COLO829 (cell line): ENCODE results near the gene PDE1C.

Experiments
- DNase-seq: peaks from one replicate; pipeline ENCODE4 v3.0.0; 2012; ENCODE audit warnings: low spot score

PDE1C gene

DNA sequence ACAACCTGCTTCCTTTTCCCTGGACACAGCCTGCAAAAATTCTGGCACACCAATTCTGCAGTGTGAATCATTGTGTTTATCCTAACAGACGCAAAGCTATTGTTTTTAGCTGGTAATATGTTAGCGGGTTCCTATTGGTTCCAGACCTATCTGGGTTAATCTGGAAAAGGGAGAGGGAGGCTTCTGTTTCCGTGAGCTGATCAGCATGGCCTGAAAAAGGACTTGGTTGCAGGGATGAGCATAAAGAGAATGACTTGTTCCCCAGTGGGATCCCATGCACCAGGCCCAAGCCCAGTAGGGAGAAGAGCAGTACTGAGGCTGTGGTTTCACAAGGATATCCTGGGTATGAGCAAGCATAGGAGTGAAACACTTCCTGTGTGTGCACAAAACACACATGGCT, 78.4 kb downstream of the PDE1C start:
- no peak for DNase-seq

DNA sequence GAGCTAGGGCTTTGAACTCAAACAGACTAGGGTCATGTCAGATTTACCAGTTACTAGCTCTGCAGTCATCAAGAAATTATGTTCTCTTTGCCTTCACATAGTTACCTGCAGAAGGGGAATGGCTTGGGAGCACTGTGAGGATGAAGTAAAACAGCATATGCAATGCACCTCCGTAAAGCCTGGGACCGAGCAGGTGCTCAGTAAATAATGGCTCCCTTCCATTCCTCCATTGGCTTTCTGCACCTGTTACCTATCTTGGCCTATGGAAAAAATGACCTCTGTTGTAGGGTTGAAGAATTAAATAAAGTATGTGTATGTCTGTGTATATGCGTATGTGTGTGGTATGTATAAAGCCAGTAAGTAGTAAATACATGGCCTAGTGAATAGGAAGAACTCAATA, 78.8 kb downstream of the PDE1C start:
- DNase-seq, result no peak

DNA sequence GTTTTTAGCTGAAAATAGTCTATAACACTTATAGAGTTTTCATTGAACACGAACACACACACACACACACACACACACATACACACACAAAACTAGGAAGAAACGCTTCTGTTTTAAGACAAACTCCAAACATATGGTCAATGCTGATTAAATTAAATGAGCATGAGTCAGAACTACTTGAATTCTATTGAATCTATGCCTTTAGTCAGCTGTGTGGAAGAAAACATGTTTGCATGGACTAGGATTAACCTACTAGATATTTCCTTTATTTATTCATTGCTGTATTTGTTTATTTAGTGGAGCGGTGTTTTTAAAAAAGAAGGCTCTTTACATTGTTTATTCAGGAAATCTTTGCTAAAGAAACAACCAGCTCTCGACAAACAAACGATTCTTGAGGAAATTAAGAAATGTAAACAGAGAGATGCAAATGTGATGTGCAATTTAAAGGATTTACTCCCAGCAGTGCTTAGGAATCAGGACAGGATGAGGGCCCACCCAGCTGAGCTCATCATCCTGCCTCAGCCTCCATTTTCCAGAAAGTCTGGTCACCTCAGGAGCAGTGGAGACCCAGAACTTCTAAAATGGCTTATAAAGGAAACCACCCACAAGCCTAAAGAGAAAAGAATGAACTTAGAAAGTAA, 83.2 kb downstream of the PDE1C start:
- no peak for DNase-seq

DNA sequence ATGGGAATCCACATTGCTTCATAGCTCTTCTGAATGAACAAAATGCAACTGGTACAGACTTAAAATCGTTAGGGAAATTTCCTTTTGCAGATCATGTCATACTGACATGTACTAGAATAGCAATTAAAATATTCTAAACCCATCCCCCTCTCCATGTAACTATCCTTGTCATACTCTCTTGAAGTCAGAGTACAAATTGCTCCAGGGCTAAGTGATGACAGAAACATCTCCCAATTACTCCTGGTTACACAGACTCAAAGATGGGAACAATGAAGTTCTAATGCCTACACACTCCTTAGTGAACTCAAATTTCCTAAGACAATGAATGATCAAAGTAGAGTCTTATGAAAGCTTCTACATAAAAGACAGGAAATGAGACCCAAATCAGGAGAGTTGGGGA, 87.2 kb downstream of the PDE1C start:
- DNase-seq, result no peak

DNA sequence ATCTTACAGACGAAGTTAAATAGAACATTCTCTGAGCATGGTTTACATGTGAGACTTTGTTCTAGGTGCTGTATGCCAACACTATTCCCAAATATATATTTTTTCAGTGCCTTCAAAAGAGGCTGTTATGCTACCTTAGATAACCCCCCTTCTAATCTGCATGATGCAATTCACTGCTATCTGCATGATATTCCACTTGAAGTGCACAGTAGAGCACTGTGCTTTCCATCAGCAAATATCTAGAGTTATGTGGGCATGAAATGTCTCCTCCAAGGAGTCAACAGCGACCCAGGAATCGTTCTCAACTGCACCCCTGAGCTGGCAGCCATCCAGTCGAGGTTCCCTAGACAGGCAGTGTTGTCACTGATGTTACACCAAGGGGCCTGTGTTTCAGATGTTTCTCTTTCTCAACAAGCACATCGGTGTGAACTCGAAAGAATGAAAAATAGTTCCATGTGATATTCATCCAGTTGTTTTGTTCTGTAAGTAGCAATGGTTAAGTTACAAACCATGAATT, 88.3 kb downstream of the PDE1C start:
- DNase-seq, result no peak

DNA sequence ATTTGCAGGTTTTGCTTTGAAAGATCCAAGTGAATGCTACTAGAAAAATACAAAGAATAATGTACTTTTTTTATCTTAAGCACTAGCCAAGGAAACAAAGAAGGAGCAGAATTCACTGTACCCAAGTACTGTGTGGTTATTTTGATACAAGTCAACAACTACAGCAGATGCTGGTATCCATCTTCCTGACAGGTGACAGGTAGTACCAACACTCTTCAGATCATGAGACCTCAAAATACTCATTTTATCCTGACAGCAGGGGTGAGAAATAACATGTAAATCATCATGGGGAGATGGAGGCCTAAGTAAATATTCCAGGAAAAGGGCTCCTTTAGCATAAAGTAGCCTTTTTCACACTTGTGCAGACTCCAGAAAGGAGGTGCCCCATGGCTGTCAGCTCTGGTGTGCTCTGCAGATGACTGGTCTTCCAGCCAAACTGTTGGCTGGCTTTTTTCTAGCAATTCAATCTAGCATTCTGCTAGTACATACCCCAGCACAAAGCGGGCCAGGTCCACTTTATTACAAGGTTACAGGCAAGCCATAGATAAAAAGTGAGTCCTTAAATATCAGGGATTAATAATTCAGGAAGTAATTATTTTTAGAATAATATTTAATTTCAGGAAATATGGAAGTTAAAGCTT, 90.4 kb downstream of the PDE1C start:
- no peak for DNase-seq

DNA sequence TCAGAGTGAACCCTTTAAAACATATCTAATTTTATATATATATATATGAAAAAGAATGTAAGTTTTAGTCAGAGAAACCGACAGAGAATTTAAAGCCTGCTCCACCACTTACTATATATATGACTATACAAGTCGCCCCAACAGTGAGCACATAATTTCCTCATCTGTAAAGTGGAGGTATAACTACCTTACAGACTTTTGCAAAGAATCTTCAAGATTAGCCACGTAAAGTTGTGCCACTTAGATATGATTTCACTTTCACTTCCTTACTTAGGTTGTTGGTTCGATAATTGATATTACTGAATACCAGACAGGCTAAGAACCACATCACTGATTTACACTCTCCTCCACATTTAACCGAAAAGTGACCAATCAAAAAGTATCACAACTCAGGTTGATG, 94.7 kb downstream of the PDE1C start:
- no peak for DNase-seq

DNA sequence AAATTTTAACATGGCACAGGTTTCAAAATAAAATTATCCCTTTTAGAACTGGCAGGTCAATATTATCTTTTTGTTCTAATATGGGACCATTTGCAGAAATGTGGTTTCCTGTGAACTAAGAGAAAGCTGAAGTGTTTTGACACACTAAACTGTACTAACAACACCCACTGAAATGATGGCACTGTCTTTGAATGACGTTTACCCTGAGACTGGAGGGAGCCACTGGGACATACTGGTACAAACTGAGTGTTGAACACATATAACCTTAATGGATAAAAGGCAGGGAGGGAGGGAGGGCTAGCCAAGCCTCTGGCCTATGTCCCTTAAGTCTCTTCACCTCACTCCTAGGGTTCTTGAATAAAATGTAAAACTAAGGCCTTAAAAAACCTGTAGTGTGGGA, 95.9 kb downstream of the PDE1C start:
- no peak for DNase-seq

DNA sequence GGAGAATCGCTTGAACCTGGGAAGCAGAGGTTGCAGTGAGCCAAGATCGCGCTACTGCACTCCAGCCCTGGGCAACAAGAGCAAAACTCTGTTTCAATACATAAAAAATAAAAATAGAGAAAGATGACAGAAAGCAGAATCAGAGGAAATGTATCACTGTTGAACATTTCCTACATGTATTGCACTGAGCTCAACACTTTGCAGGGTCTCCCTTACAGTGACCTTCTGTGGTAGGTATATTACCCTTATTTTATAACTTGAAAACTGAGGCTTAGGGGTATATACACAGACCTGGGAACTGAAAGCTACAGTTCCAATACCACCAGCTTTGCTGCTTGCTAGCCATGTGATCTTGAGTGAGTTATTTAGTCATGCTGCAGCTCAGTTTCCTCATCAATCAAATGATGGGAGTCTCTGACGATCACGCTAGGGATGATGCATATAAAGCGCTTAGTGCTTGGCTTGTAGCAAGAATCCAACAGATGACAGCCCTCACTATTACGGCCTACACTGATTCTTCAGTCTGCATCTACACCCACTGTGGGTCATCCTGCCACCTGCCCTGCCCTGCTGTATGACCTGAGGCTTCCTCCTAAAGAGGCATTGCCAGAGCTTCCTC, 99.0 kb downstream of the PDE1C start:
- DNase-seq, result no peak

DNA sequence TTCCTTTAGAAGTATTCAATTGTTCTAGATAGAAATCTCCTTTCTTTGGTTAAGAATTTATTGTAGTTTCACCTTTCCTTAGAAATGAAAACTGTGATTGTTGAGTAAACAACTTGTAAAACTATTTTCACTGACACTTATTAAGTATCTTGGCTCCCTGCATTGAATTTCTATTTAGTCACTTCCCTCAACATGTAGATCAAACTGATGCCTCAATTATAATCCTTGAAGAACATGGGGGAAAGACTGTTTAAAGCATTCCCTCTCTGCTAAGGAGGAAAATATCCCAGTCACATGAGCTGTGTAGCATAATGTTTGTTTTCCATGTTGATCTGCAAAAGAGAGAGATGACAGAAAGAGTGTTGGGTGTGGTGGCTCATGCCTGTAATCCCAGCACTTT, 99.7 kb downstream of the PDE1C start:
- no peak for DNase-seq

DNA sequence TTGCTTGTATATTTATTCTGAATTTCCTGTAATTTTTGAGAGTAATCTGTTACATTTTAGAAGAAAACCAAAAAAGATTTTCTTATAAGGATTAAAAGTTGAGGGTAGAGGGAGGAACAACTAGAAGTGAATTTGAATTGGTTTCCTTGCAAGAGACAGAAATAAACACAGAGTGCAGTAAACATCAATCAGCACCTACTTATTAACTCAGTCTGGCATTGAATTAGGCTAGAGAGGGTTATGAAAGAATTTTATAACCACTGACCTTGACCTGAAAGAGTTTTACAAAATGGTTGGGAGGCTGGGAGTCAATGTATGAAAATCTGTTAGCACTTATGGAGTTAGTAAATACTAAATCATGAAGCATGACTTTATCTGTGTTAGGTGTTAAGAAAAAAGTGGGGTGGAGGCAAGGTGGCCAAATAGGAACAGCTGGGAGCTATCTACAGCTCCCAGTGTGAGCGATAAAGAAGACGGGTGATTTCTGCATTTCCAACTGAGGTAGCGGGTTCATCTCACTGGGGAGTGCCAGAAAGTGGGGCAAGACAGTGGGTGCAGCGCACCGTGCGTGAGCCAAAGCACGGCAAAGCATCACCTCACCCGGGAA, 106.5 kb downstream of the PDE1C start:
- DNase-seq, result no peak

DNA sequence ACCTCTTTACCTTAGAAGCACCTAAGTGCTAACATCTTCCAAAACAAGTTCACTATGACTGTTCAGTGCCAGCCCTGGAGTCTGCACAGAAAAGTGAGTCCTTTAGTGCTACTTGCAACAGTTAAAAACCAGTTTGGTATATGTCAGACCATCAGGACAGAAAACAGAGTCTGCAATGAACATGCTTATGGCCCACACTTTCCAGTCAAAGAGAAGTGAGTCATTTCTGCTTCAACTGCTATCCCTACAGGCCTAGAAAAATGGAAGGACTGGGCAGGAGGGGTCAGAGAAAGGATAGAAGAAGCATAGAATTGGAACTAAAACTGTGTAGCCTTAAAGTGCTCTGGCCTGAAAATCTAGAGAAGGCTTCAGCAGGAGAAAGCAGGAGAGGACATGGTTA, 108.0 kb downstream of the PDE1C start:
- DNase-seq, result no peak

DNA sequence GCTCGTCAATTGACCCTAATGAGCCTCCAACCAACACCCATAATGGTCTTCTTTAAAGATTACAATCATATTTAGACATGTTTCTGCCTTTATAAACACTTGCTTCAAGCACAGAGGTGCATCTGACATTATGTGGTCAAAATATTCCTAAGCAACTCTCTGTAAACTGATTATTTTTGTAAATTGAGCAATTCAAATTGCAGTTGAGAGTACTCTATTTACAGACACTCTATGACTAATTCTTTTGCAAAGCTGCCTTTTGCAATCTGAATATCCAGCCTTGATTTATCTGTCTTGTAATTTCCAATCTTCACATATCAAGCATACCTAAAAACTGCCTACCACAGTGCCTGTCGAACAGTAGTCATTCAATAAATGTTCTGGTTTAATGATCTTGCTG, 112.0 kb downstream of the PDE1C start:
- DNase-seq, result no peak

DNA sequence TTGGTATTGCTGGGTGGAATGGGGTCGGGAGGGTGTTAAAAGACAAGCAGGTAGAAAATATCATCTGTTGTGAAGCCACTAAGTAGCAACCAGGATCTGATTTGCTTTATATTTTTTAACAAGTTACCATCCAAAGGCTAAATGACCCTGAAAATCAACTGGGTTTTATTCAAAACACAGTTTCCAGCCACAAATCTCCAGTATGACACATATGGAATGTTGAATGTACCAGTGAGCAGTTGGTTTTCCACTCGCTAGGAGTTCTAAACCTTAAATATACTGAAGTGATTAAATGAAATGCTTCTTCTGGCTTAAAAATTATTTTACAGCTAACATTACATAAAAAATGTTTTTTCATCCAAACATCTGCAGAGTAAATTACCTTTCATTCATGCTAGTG, 112.5 kb downstream of the PDE1C start:
- DNase-seq, result no peak

DNA sequence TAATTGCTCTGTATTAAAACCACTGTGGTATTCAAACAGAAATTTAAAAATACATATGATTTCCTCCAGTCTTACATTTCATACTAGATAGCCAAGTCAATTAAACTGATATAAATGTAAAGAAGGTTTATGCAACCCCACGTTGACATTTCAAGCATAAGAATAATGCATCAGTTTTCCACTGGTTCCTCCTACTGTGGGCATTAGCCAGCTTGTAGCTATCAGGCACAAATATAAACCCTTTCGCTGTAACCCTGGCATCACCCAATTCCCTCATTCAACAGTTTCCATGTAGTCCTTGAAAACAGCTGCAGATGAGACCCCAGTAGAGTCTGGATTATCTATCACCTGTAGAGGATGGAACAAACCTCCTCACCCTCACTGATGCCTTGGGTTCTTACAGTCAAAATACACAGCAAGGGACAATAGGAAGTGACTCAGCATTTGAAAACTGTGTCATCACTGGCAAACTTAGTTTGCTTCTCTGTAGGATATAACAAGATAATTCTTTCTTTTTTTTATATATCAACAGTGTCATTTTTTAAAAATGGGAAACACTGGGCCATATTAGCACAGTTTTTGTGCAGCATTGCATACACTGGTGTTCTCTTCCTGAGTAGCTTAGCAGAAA, 113.0 kb downstream of the PDE1C start:
- no peak for DNase-seq

DNA sequence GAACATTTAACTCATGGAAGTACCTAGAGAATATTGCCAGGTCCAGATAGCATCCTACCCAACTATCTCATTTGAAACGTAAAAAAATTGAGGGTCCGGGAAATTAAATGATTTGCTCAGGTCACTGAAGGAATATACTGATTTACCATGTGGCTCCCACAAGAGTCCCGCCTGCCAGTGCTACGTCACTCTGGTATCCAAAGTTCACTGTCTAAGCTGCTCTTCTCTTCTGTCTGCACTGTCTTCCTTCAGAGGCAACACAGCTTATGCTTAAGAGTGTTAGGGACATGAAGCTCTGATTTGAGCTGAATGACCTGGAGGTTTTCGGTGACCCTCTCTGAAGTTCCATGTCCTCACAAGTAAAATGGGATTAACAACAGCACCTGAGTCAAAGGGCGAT, 114.6 kb downstream of the PDE1C start:
- DNase-seq, result no peak

DNA sequence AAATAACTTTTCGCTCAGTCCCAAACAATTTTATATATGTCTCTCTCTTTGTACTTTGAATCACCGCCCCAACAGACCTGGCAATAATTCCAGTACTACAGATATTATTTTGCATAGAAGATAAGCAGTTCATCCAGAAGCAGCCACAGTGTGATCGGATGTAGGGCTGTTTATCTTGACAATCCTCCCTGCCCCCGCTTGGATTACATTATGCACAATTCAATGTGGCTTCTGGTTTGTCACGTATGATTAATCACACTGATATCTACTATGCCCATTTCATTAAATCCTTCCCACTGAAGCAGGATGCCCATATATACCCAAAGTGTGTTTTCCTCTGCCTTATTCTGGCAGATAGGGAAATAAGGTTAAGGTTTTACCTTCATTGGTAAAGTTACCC, 115.2 kb downstream of the PDE1C start:
- DNase-seq, result no peak

DNA sequence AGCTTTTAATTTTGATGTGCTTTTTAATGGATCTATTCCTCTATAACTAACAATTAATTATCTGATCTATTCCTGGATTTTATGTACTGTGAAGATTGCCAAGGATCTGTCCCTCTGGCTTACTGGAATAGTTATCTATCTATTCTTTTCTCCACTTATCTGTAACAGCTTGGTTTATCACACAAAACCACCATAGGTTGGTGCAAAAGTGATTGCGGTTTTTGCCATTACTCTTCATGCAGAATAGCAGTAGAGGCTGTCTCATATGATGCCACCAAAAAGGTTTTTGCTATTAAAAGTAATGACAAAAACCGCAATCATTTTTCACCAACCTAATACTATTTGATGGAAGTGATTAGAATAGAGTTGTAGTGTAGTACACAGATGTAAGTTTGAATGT, 115.7 kb downstream of the PDE1C start:
- no peak for DNase-seq

DNA sequence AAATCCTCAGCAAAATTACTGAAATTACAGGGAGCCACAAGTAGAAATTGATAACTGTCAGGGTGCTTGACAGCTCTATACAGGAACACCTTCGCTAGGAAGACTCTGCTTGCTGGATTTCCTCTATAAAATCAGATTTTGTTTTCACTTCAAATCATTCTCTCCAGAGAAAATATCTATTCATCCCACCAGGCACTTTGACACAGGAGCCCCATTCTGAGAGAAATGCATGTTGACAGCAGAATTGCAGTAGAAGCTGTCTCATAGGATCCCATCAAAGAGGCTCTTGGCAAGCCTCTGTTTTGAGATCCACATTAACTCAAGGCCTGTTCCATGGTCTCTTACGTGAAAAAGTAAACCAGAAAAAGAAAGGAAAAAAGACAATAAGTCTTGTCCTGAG, 116.8 kb downstream of the PDE1C start:
- no peak for DNase-seq

DNA sequence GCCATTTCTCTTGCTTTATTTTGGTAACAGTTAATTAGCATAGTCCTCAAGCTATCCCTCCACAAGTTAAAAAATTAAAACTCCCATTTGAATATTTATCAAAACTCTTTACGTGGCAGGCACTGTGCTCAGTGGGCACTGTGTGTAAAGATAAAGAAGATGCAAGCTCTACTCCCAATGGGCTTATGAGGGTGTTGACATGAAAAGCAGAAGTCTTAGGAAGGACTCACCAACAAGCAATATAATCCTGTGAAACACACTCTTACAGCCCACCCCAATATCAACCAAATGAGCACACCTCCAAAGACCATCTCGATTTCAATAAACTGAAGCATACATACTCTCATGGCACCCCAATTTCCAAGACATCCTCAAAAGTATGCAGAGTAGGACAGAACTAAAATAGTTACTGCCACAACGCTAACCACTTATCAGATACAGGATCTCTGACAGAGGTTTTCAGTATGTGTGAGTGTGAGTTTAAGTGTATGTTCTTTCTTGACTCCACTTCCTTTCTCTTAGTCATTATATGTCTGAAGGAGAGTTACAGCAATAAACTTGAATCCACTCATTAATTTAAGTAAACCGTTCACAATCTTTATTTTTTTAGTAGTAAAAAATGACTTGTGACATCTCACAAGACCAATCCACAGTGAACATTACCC, 120.0 kb downstream of the PDE1C start:
- DNase-seq, result no peak

DNA sequence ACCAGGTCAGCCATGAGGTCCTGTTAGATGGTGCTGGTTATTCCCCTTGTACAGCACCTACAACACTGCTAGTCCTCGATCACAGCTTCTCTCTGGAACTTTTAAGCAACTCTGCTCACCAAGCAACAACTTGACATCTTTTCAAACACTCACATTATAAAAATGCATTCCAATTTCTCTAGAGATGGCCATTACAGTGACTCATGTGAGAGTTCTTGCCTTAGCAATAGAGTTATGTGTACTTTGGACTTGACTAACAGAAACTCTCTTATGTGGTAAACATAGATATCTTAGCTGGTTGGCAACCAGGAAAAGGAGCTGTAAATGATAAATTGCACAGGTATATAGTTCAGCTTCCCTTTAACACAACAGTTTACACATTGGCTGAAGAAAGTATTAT, 122.2 kb downstream of the PDE1C start:
- DNase-seq, result no peak

DNA sequence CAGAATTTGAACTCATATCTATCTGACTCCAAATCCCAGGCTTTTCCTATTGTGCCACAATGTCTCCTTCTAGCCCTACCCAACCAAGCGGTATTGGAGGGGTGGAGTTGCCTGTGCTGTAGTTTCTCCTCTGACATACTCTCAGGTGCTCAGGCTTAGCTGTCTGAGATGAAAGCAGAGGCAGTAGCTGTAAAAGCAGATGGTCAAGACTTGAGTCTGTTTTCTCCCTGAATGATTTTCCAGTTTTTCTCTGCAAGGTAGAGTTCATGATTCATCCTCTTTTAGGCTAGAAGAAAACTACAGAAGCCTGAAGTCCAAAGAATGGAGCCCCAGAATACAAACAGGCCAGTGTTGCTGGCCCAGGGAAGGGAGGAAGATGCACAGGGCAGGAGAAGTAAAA, 130.0 kb downstream of the PDE1C start:
- DNase-seq, result no peak
